H1 (cell line): Measurements from ENCODE around the gene SLC7A9. TPM values are rescaled to one million over a fixed set of nuclear protein-coding genes. Genes with fewer than 3 reads are reported as not detected.

Source experiments
- CHD1 ChIP-seq: IDR thresholded peaks from 2 replicates; pipeline ENCODE4 v1.6.1; 2012; ENCODE audit warnings: low read depth, low read length, improper control_type of control experiment
- GTF2F1 ChIP-seq: IDR thresholded peaks from 2 replicates; pipeline ENCODE4 v1.6.1; 2012; ENCODE audit warnings: low read depth, low read length, improper control_type of control experiment, borderline replicate concordance
- HDAC2 ChIP-seq, 2 experiments: fragments of 300-600 bp in 1 of 2; sonication (generic) in 1 of 2; IDR thresholded peaks; 2 replicates each; pipeline ENCODE4 v1.6.1; 2011 to 2012; ENCODE audit warnings: low read depth in 2 of 2, low read length in 2 of 2, mild to moderate bottlenecking in 2 of 2, moderate library complexity in 2 of 2, borderline replicate concordance in 1 of 2, inconsistent platforms in 1 of 2
- RFX5 ChIP-seq: IDR thresholded peaks from 2 replicates; pipeline ENCODE4 v1.6.1; 2011; ENCODE audit warnings: low read depth, low read length, improper control_type of control experiment, borderline replicate concordance
- TAF7 ChIP-seq: optimal IDR thresholded peaks from 2 replicates; pipeline ENCODE3; 2011; ENCODE audit warnings: low read depth, mild to moderate bottlenecking, inconsistent platforms, low read length, moderate library complexity, borderline replicate concordance
- polyA plus RNA-seq, 7 experiments: library from polyadenylated mRNA; depleted of rRNA in 3 of 7; stranded (reverse) in 5 of 7; unstranded in 2 of 7; fragments of >200 nt in 5 of 7; fragments of 200-250 nt in 2 of 7; gene quantifications; 1 replicate in 5 of 7; 2 replicates in 1 of 7; 4 replicates in 1 of 7; pipeline versions ENCODE4 v1.2.1 to v1.2.3, GENCODE V29; 2011 to 2013; ENCODE audit warnings: missing spikeins in 2 of 7, mixed read lengths in 2 of 7
- total RNA-seq: library from RNA; stranded (reverse); fragmentation: NEBNext Ultra II Directional; extraction: Animal tissue kit (Norgen Biotek cat#: 25700); gene quantifications from 2 replicates; pipeline ENCODE4 v1.2.1, GENCODE V29; 2021

The SLC7A9 gene
- total and polyA plus RNA-seq, 2 of the 8 experiments (the other 6 are each of a cell fraction or from before 2014, with no cell fraction given) = 0.15 TPM; not detected in 1

DNA sequence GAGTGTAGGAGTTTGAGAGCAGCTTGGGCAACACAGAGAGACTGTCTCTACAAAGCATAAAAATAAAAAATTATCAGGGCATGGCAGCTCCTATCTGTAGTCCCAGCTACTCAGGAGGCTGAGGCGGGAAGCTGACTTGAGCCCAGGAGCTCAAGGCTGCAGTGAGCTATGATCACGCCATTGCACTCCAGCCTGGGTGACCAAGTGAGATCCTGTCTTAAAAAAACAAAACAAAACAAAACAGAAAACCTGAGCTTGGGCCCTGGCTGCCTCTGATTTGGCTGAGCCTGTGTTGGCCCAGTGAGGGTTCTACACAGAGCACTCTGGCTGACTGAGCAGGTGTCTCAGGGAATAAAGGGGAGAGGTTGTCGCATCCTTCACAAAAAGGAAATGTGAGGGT, 8.0 kb downstream of the SLC7A9 start (continued):
- TF ChIP-seq TAF7 = no peak
- TF ChIP-seq GTF2F1 = no peak
- TF ChIP-seq CHD1 = no peak
- no peak for TF ChIP-seq RFX5
- no peak for TF ChIP-seq HDAC2 (IDR thresholded peaks at IDR 0.05; ENCODE audit: borderline replicate concordance in 1 of 2, low read depth in 2 of 2, low read length in 2 of 2)
